ENCODE data around the gene CTIF.

DNA sequence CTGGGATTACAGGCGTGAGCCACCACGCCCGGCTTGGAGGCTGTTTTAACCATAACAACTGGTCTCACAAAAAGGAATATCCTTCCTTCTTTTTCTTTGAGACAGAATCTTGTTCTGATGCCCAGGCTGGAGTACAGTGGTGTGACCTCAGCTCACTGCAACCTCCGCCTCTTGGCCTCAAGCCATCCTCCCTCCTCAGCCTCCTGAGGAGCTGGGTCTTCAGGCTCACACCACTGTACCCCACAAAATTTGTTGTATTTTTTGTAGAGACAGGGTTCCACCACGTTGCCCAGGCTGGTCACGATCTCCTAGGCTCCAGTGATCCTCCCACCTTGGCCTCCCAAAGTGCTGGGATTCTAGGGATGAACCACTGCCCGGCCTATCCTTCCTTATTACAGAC, 21.7 kb downstream of the CTIF start:
- TF ChIP-seq CTCF (IDR thresholded peaks at IDR 0.05) (no peak), POLR2A (IDR thresholded peaks at IDR 0.05) (no peak)
